Left lung (tissue), 10 donors: ENCODE results near the gene NFATC4. TPM values are rescaled to one million over a fixed set of nuclear protein-coding genes. Genes with fewer than 3 reads are reported as not detected.

Experiments
- ATAC-seq: fragments of 200-7000 bp; cut with Tn5 transposase; one replicate; pipeline ENCODE4 v1.9.1; 2020; ENCODE audit warnings: moderate library complexity
- DNase-seq, 4 donors: peaks; one replicate each; pipeline ENCODE4 v3.0.0-alpha.2; 2013 to 2020
- H3K27ac ChIP-seq, 2 donors: fragments of 200-600 bp; sonication (generic) in 1 of 2; one replicate each; pipeline versions ENCODE4 v1.5.0 to v1.8.0; 2020 to 2021
- H3K27me3 ChIP-seq, 2 donors: fragments of 200-600 bp; sonication (generic) in 1 of 2; one replicate each; pipeline versions ENCODE4 v1.5.0 to v1.8.0; 2020 to 2021
- H3K36me3 ChIP-seq, 2 donors: fragments of 200-600 bp; sonication (generic) in 1 of 2; one replicate each; pipeline versions ENCODE4 v1.5.0 to v1.8.0; 2020 to 2021
- H3K4me1 ChIP-seq, 2 donors: fragments of 200-600 bp; one replicate each; pipeline ENCODE4 v1.8.0; 2021
- H3K4me3 ChIP-seq, 2 donors: fragments of 200-600 bp; sonication (generic) in 1 of 2; one replicate each; pipeline versions ENCODE4 v1.5.0 to v1.8.0; 2020 to 2021; ENCODE audit warnings: mild to moderate bottlenecking in 1 of 2
- H3K9me3 ChIP-seq, 2 donors: fragments of 200-600 bp; sonication (generic) in 1 of 2; one replicate each; pipeline versions ENCODE4 v1.5.0 to v1.8.0; 2020 to 2021
- CTCF ChIP-seq, 2 donors: fragments of 200-600 bp; sonication (generic) in 1 of 2; IDR thresholded peaks; one replicate each; pipeline versions ENCODE4 v1.5.0 to v1.8.0; 2021; ENCODE audit warnings: antibody characterized with exemption in 2 of 2
- intact Hi-C, 2 donors: fragments of 100-400 bp; cut with DNase I; formaldehyde crosslinking; loops; one replicate each; pipeline versions ENCODE4 v1.11.2 to v1.14.2; 2022
- polyA plus RNA-seq, 6 donors: library from polyadenylated mRNA; unstranded; fragments of 120-200 nt; gene quantifications; one replicate each; pipeline ENCODE4 v1.2.1, GENCODE V29; 2013; ENCODE audit not compliant: insufficient read length in 6 of 6
- total RNA-seq, 2 donors: library from RNA; stranded (reverse); fragmentation: NEBNext Ultra II Directional; extraction: Animal tissue kit (Norgen Biotek cat#: 25700); gene quantifications; one replicate each; pipeline ENCODE4 v1.2.1, GENCODE V29; 2021
- donor health status: DM: no; HTN: yes; CAD: no.
- donor health status: DM: no; HTN: no; CAD: no.

The NFATC4 gene
- total and polyA plus RNA-seq, 8 donors, result 39.4 to 102 (median 81.1) TPM

GRCh38 chr14:24366413-24366720, 1.6 kb upstream of the NFATC4 start:
- no peak for DNase-seq
- intact Hi-C loops, result loop anchor here in 1 of 2 donors (5.0 kb wide), 1 partner anchor 66 kb away; no protein-coding TSS in a partner anchor

GRCh38 chr14:24366721-24367513, 1.1 kb upstream of the NFATC4 start:
- Histone ChIP-seq H3K4me1 (peaks cover 5 to 29% of the 10 kb centered on the region in 2 donors), H3K4me3 (peak overlapping the region; percentile 14 to 46), H3K36me3 (no peaks in the 10 kb centered on the region), H3K9me3 (no peaks in the 10 kb centered on the region), H3K27me3 (peaks cover 0 to 58% of the 10 kb centered on the region in 2 donors), H3K27ac (peak overlapping the region; percentile 78 to 94)
- intact Hi-C loops, result loop anchor here in 1 of 2 donors (5.0 kb wide), 1 partner anchor 65 kb away; no protein-coding TSS in a partner anchor
- TF ChIP-seq CTCF (IDR thresholded peaks at IDR 0.05), result no peak
- DNase-seq (peak; percentile 91 to 97 (median 93)), ATAC-seq (peak; percentile 84)

More at GRCh38 chr14:24366413-24366720, 1.6 kb upstream of the NFATC4 start:
- ATAC-seq, result no peak
- TF ChIP-seq CTCF (IDR thresholded peaks at IDR 0.05), result no peak
- Histone ChIP-seq H3K4me3 (peak overlapping the region; percentile 14 to 46), H3K27me3 (peaks cover 0 to 58% of the 10 kb centered on the region in 2 donors), H3K4me1 (peaks cover 5 to 29% of the 10 kb centered on the region in 2 donors), H3K9me3 (no peaks in the 10 kb centered on the region), H3K27ac (peak overlapping the region; percentile 78 to 94), H3K36me3 (no peaks in the 10 kb centered on the region)

- DNase-seq (peak in 1 of 4 donors; percentile 23), ATAC-seq (no peak)
- no peak for TF ChIP-seq CTCF (IDR thresholded peaks at IDR 0.05)
- peaks cover 0 to 58% of the 10 kb centered on the region in 2 donors for H3K27me3 ChIP-seq
- H3K4me3 ChIP-seq, result peak overlapping the region; percentile 46 to 47
- peaks cover 5 to 29% of the 10 kb centered on the region in 2 donors for H3K4me1 ChIP-seq
- H3K9me3 ChIP-seq, result no peaks in the 10 kb centered on the region
- intact Hi-C loops, result loop anchor here in 1 of 2 donors (5.0 kb wide), 1 partner anchor 64 kb away; no protein-coding TSS in a partner anchor
- H3K36me3 ChIP-seq, result no peaks in the 10 kb centered on the region
- peak overlapping the region; percentile 58 to 79 for H3K27ac ChIP-seq
These were observed 203 bp downstream of the NFATC4 start for GRCh38 chr14:24368212-24368561.

GRCh38 chr14:24368562-24369252, 723 bp downstream of the NFATC4 start:
- ATAC-seq, result no peak
- H3K4me1 ChIP-seq, result peaks cover 5 to 29% of the 10 kb centered on the region in 2 donors

More at GRCh38 chr14:24368562-24369252, 723 bp downstream of the NFATC4 start:
- intact Hi-C loops, result loop anchor here in 1 of 2 donors (5.0 kb wide), 1 partner anchor 64 kb away; no protein-coding TSS in a partner anchor
- Histone ChIP-seq H3K4me3 (peak overlapping the region; percentile 46 to 47), H3K27ac (peak overlapping the region; percentile 58 to 79), H3K27me3 (peaks cover 0 to 58% of the 10 kb centered on the region in 2 donors), H3K9me3 (no peaks in the 10 kb centered on the region), H3K36me3 (no peaks in the 10 kb centered on the region)
- no peak for TF ChIP-seq CTCF (IDR thresholded peaks at IDR 0.05)
- DNase-seq, result peak in 3 of 4 donors; percentile 54 to 93 (median 80)
